Activated CD8-positive, alpha-beta T cell treated with anti-CD3 and anti-CD28 coated beads for 36 hours (primary cell): ENCODE data around the gene UBE2A. TPM values are rescaled to one million over a fixed set of nuclear protein-coding genes. Genes with fewer than 3 reads are reported as not detected.

Experiments used
- ATAC-seq: fragments of 200-7000 bp; cut with Tn5 transposase; one replicate; pipeline ENCODE4 v1.10.0; 2021; ENCODE audit warnings: mild to moderate bottlenecking, moderate library complexity
- CTCF ChIA-PET: fragments of 350-600 bp; sonication (Branson Sonifier 250); formaldehyde crosslinking; loops from one replicate; lab custom pipeline; 2021; ENCODE audit warnings: antibody characterized with exemption; lab: Charles Lee
- POLR2A ChIA-PET: fragments of 350-600 bp; sonication (Branson Sonifier 250); formaldehyde crosslinking; loops from one replicate; lab custom pipeline; 2021; ENCODE audit warnings: antibody characterized with exemption; lab: Charles Lee
- DNase-seq: peaks from one replicate; pipeline ENCODE4 v3.0.0-alpha.2; 2020
- H3K27ac Mint-ChIP-seq: one replicate; pipeline ENCODE4 v1.8.0; 2021; ENCODE audit warnings: mild to moderate bottlenecking, mixed read lengths
- H3K27me3 Mint-ChIP-seq: one replicate; pipeline ENCODE4 v1.8.0; 2021; ENCODE audit warnings: mixed read lengths
- H3K36me3 Mint-ChIP-seq: one replicate; pipeline ENCODE4 v1.8.0; 2021; ENCODE audit warnings: low read depth, mixed read lengths
- H3K4me1 Mint-ChIP-seq: one replicate; pipeline ENCODE4 v1.8.0; 2021; ENCODE audit warnings: low read depth, mixed read lengths
- H3K4me3 Mint-ChIP-seq: one replicate; pipeline ENCODE4 v1.8.0; 2021; ENCODE audit warnings: mild to moderate bottlenecking, moderate library complexity, mixed read lengths
- H3K9me3 Mint-ChIP-seq: one replicate; pipeline ENCODE4 v1.8.0; 2021; ENCODE audit warnings: mixed read lengths
- intact Hi-C: fragments of 100-400 bp; cut with micrococcal nuclease; formaldehyde crosslinking; loops from one replicate; pipeline ENCODE4 v1.10.0; 2022
- total RNA-seq, 2 experiments: library from RNA; stranded (reverse); gene quantifications; one replicate each; pipeline ENCODE4 v1.2.3, GENCODE V29; 2021
- TF ChIP-seq, protein P1 (sequence below): fragments of 200-600 bp; IDR thresholded peaks from one replicate; pipeline ENCODE4 v1.8.0; 2022; ENCODE audit warnings: antibody characterized with exemption, mild to moderate bottlenecking

Gene UBE2A
- total RNA-seq, 2 experiments from 2014 or later, result 50.9 to 52.4 TPM

GRCh38 chrX:119570351-119570835 is 4.0 kb upstream of the UBE2A start:
- no peak overlapping the region for H3K27ac Mint-ChIP-seq
- intact Hi-C loops, result no loop called here
- ATAC-seq (no peak), DNase-seq (no peak)
- H3K27me3 Mint-ChIP-seq, result no peaks in the 10 kb centered on the region
- no peak overlapping the region for H3K4me3 Mint-ChIP-seq
- peaks cover 10% of the 10 kb centered on the region for H3K4me1 Mint-ChIP-seq
- no peaks in the 10 kb centered on the region for H3K9me3 Mint-ChIP-seq
- H3K36me3 Mint-ChIP-seq, result no peaks in the 10 kb centered on the region
- CTCF ChIA-PET, result interaction anchor here (0.5 kb wide), 1 partner anchor 14 kb away, joined by 3 read pairs; no protein-coding TSS in a partner anchor
- TF ChIP-seq, protein P1, sequence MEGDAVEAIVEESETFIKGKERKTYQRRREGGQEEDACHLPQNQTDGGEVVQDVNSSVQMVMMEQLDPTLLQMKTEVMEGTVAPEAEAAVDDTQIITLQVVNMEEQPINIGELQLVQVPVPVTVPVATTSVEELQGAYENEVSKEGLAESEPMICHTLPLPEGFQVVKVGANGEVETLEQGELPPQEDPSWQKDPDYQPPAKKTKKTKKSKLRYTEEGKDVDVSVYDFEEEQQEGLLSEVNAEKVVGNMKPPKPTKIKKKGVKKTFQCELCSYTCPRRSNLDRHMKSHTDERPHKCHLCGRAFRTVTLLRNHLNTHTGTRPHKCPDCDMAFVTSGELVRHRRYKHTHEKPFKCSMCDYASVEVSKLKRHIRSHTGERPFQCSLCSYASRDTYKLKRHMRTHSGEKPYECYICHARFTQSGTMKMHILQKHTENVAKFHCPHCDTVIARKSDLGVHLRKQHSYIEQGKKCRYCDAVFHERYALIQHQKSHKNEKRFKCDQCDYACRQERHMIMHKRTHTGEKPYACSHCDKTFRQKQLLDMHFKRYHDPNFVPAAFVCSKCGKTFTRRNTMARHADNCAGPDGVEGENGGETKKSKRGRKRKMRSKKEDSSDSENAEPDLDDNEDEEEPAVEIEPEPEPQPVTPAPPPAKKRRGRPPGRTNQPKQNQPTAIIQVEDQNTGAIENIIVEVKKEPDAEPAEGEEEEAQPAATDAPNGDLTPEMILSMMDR, result no peak
- POLR2A ChIA-PET, result no interaction called here

DNA sequence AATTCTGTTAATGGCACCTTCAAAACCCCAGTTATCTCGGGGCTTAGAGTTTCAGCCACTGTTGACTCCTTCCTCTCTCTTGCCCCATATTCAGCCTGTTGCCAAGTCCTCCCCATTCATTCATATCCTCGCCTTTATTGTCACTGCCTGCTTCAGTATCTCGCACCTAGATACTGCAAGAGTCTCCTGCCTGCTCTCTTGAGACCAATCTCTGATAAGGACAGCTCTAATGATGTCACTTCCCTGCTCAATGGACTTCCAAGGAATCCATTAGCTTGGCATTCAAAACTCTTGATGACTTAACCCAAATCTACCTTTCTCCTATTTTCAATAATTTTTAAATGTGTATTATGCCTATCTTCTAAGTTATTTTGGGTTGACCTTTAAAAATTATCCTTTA is 1.1 kb upstream of the UBE2A start:
- TF ChIP-seq, protein P1, result no peak
- Mint-ChIP-seq H3K4me1 (peaks cover 14% of the 10 kb centered on the region), H3K9me3 (no peaks in the 10 kb centered on the region), H3K27ac (no peak overlapping the region), H3K4me3 (peak overlapping the region; percentile 89), H3K27me3 (no peaks in the 10 kb centered on the region), H3K36me3 (peaks cover 5% of the 10 kb centered on the region)
- ChIA-PET POLR2A (interaction anchor here (1.5 kb wide), 1 partner anchor 8 kb away, joined by 7 read pairs; the partner anchor contains the start of gene STEEP1), CTCF (no interaction called here)
- no peak for ATAC-seq
- no peak for DNase-seq
- intact Hi-C loops, result no loop called here

GRCh38 chrX:119573840-119574393 is 446 bp upstream of the UBE2A start:
- Mint-ChIP-seq H3K4me1 (peaks cover 17% of the 10 kb centered on the region), H3K36me3 (peaks cover 5% of the 10 kb centered on the region), H3K4me3 (peak overlapping the region; percentile 89), H3K27me3 (no peaks in the 10 kb centered on the region), H3K27ac (peak overlapping the region; percentile 90), H3K9me3 (no peaks in the 10 kb centered on the region)
- DNase-seq, result no peak
- POLR2A ChIA-PET, result interaction anchor here (0.8 to 2.0 kb wide), 7 partner anchors 9 to 217 kb away, joined by 3 to 7 read pairs (median 4); partner anchors contain the start of genes NKRF, RPL39 and STEEP1
- ATAC-seq, result peak; percentile 10
- intact Hi-C loops, result no loop called here
- CTCF ChIA-PET, result interaction anchor here (1.6 kb wide), 1 partner anchor 58 kb away, joined by 4 read pairs; no protein-coding TSS in a partner anchor
- TF ChIP-seq, protein P1, result no peak

DNA sequence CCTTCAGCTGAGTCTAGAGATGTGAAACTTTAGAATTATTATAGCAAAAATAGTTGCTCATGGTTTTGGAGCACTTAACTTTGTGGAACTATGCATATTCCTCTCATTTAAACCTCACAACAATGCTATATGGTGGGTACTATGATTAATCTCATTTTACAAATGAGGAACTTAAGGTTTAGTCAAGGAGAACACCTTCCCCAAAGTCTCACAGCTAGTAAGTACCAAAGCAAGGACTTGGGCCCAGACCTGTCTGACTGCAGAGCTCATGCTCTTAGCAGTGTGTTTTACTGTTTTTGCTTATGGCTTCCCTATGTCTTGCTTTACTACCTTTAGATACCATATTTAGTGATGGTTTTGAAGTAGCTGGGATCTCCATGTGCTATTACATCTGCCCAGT is 5.1 kb downstream of the UBE2A start:
- no peak for ATAC-seq
- Mint-ChIP-seq H3K4me3 (no peak overlapping the region), H3K9me3 (no peaks in the 10 kb centered on the region), H3K27ac (no peak overlapping the region), H3K36me3 (peaks cover 5% of the 10 kb centered on the region), H3K27me3 (no peaks in the 10 kb centered on the region), H3K4me1 (peaks cover 18% of the 10 kb centered on the region)
- no peak for DNase-seq
- ChIA-PET POLR2A (interaction anchor here (0.6 to 0.7 kb wide), 3 partner anchors 23 to 211 kb away, joined by 3 read pairs; no protein-coding TSS in a partner anchor), CTCF (no interaction called here)
- TF ChIP-seq, protein P1, result no peak
- intact Hi-C loops, result no loop called here

DNA sequence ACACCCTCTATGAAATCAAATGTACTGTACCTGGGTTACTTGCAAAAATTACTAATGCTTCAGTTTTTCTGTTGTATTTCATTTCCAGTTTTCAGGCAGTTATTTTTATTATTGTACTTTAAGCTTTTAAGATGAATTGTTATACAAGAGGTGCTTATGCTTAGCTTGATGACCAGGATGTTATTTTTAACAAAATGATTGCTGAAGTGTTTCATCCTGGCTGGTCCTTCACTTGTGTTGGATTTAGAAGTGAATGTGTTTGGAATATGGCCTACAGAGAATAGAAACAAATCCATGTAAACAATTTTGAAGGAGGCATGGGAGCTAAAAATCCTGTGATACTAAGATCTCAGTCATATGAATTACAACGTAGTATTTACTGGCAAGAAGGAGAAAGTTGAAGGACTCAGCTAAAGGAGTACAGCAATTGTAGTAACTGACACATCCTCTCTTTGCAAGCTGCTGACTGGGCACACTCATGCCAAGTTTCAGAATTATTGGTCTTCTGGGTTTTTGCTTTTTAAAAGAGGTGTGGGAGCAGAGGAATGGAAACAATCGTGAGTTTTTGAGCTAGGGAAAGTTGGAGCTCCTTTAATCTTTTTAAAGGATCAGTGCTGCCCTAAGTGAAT is 9.2 kb downstream of the UBE2A start:
- Mint-ChIP-seq H3K27ac (peak overlapping the region; percentile 56), H3K4me3 (no peak overlapping the region), H3K27me3 (no peaks in the 10 kb centered on the region), H3K4me1 (peaks cover 10% of the 10 kb centered on the region), H3K9me3 (no peaks in the 10 kb centered on the region), H3K36me3 (no peaks in the 10 kb centered on the region)
- intact Hi-C loops, result no loop called here
- ChIA-PET POLR2A (interaction anchor here (0.8 to 1.0 kb wide), 3 partner anchors 9 to 12 kb away, joined by 3 to 7 read pairs (median 4); partner anchors contain the start of gene UBE2A), CTCF (interaction anchor here (0.7 to 1.6 kb wide), 5 partner anchors 9 to 146 kb away, joined by 3 to 6 read pairs (median 4); no protein-coding TSS in a partner anchor)
- TF ChIP-seq, protein P1, result no peak
- no peak for ATAC-seq
- no peak for DNase-seq
